HepG2 (cell line): ENCODE measurements around the gene NPDC1. TPM values are rescaled to one million over a fixed set of nuclear protein-coding genes. Genes with fewer than 3 reads are reported as not detected.

Experiments used
- ATAC-seq: fragments of 200-7000 bp; cut with Tn5 transposase; 3 replicates; pipeline ENCODE4 v1.9.1; 2020; ENCODE audit warnings: mild to moderate bottlenecking, moderate library complexity
- BruUV-seq: library from RNA; stranded (reverse); fragments of 400-500 nt; replicated peaks from 2 replicates; lab custom pipeline; 2021; lab: Mats Ljungman, UMichigan
- CTCF ChIA-PET: fragments of 300-600 bp; formaldehyde crosslinking; extraction: SDS; loops from one replicate; lab custom pipeline; 2021; ENCODE audit warnings: low total read pairs, inconsistent platforms, low intra/inter-chr PET ratio; lab: Yijun Ruan, JAX
- POLR2A ChIA-PET: fragments of 350-600 bp; sonication (Branson Sonifier 250); formaldehyde crosslinking; loops from one replicate; lab custom pipeline; 2020; ENCODE audit warnings: antibody characterized with exemption, inconsistent platforms; lab: Yijun Ruan, JAX
- DNase-seq: peaks from one replicate; pipeline ENCODE4 v3.0.0-alpha.2; 2015; ENCODE audit warnings: low spot score
- FAIRE-seq: peaks from 3 replicates; lab custom pipeline; 2011; peaks lifted over from hg19 to GRCh38; lab: Jason Lieb, UNC
- H2AFZ ChIP-seq: one replicate; pipeline ENCODE4 v1.6.1; 2011; ENCODE audit warnings: low read length, inconsistent platforms
- H3K27ac ChIP-seq: fragments of 300-600 bp; 3 replicates; pipeline ENCODE4 v1.8.0; 2011; ENCODE audit warnings: mixed run types, mild to moderate bottlenecking, mixed read lengths, low read length, inconsistent platforms; ENCODE audit not compliant: insufficient read depth; ENCODE audit errors: extremely low read length
- H3K27me3 ChIP-seq, 2 experiments: fragments of 200-600 bp in 1 of 2; 2 replicates in 1 of 2; 3 replicates in 1 of 2; pipeline versions ENCODE4 v1.6.0 to v1.8.0; 2011; ENCODE audit warnings: low read length in 2 of 2, mild to moderate bottlenecking in 2 of 2, moderate library complexity in 2 of 2, inconsistent platforms in 1 of 2; ENCODE audit not compliant: insufficient read depth in 2 of 2, control insufficient read depth in 1 of 2
- H3K36me3 ChIP-seq, 2 experiments: fragments of 200-600 bp in 1 of 2; replicated peaks in 1 of 2; 2 replicates in 1 of 2; 3 replicates in 1 of 2; pipeline versions ENCODE4 v1.5.1 to v1.8.0; 2011; ENCODE audit warnings: low read length in 2 of 2, inconsistent platforms in 1 of 2; ENCODE audit not compliant: insufficient read depth in 2 of 2, control insufficient read depth in 1 of 2
- H3K4me1 ChIP-seq: 2 replicates; pipeline ENCODE4 v1.5.1; 2012; ENCODE audit warnings: low read length, inconsistent platforms; ENCODE audit not compliant: insufficient read depth
- H3K4me2 ChIP-seq: 2 replicates; pipeline ENCODE4 v1.6.0; 2011; ENCODE audit warnings: low read depth, low read length, inconsistent platforms
- H3K4me3 ChIP-seq, 3 experiments: fragments of 200-600 bp in 1 of 3; sonication (generic), shearing (Covaris generic) in 1 of 3; replicated peaks in 1 of 3; 2 replicates each; pipeline ENCODE4 v1.5.1; 2011 to 2016; ENCODE audit warnings: low read length in 3 of 3, inconsistent platforms in 2 of 3, low read depth in 2 of 3, mild to moderate bottlenecking in 2 of 3, control low read depth in 1 of 3, mixed read lengths in 1 of 3; ENCODE audit not compliant: insufficient read depth in 1 of 3
- H3K79me2 ChIP-seq: one replicate; pipeline ENCODE4 v1.6.1; 2011; ENCODE audit warnings: low read length, inconsistent platforms; ENCODE audit not compliant: insufficient read depth
- H3K9ac ChIP-seq: 2 replicates; pipeline ENCODE4 v1.6.0; 2011; ENCODE audit warnings: mild to moderate bottlenecking, low read depth, low read length, inconsistent platforms; ENCODE audit not compliant: insufficient read depth
- H3K9me3 ChIP-seq: 2 replicates; pipeline ENCODE4 v1.5.1; 2012; ENCODE audit warnings: mild to moderate bottlenecking, low read length
- H4K20me1 ChIP-seq: 2 replicates; pipeline ENCODE4 v1.6.0; 2011; ENCODE audit warnings: inconsistent platforms, mild to moderate bottlenecking, low read length, moderate library complexity; ENCODE audit not compliant: insufficient read depth
- ATF1 ChIP-seq: IDR thresholded peaks from 2 replicates; pipeline ENCODE4 v1.6.1; 2016; ENCODE audit warnings: mild to moderate bottlenecking, control low read depth
- CBFB ChIP-seq: sonication (generic); formaldehyde crosslinking; IDR thresholded peaks from 2 replicates; pipeline ENCODE4 v1.4.0; 2020; ENCODE audit warnings: missing genetic modification reagents
- DNMT3B ChIP-seq: conservative IDR thresholded peaks from 2 replicates; pipeline ENCODE4 v1.6.1; 2016; ENCODE audit warnings: missing biosample characterization, control low read depth
- ETV5 ChIP-seq: IDR thresholded peaks from 2 replicates; pipeline ENCODE4 v1.6.1; 2018; ENCODE audit warnings: missing biosample characterization, missing genetic modification reagents, inconsistent platforms, borderline replicate concordance
- GATA4 ChIP-seq: sonication (generic); IDR thresholded peaks from 2 replicates; pipeline ENCODE4 v1.6.1; 2016; ENCODE audit warnings: antibody characterized with exemption, low read depth, borderline replicate concordance
- HDAC1 ChIP-seq: sonication (generic); formaldehyde crosslinking; IDR thresholded peaks from 2 replicates; pipeline ENCODE4 v1.5.1; 2020; ENCODE audit warnings: mild to moderate bottlenecking, missing genetic modification reagents
- HMG20A ChIP-seq: IDR thresholded peaks from 2 replicates; pipeline ENCODE4 v1.6.1; 2016; ENCODE audit warnings: borderline replicate concordance
- HMG20B ChIP-seq: conservative IDR thresholded peaks from 2 replicates; pipeline ENCODE4 v1.6.1; 2016; ENCODE audit warnings: missing genetic modification reagents, missing compliant biosample characterization
- JUNB ChIP-seq: sonication (generic); formaldehyde crosslinking; IDR thresholded peaks from 2 replicates; pipeline ENCODE4 v1.8.0; 2022; ENCODE audit warnings: missing genetic modification reagents, mild to moderate bottlenecking, borderline replicate concordance
- KLF11 ChIP-seq: IDR thresholded peaks from 2 replicates; pipeline ENCODE4 v1.6.1; 2016; ENCODE audit warnings: missing compliant biosample characterization
- NFRKB ChIP-seq: fragments of 450-650 bp; IDR thresholded peaks from 2 replicates; pipeline ENCODE4 v1.6.1; 2017
- NFYC ChIP-seq: IDR thresholded peaks from 2 replicates; pipeline ENCODE4 v1.6.1; 2016; ENCODE audit warnings: missing genetic modification reagents, missing compliant biosample characterization
- POLR2AphosphoS5 ChIP-seq: IDR thresholded peaks from 2 replicates; pipeline ENCODE4 v1.6.1; 2012; ENCODE audit warnings: low read depth, low read length
- SMAD9 ChIP-seq: sonication (generic); formaldehyde crosslinking; IDR thresholded peaks from 2 replicates; pipeline ENCODE4 v1.5.1; 2020; ENCODE audit warnings: mild to moderate bottlenecking, missing genetic modification reagents
- TCF7 ChIP-seq: sonication (generic); IDR thresholded peaks from 2 replicates; pipeline ENCODE4 v1.6.1; 2016; ENCODE audit warnings: antibody characterized with exemption, low read depth
- ZNF251 ChIP-seq: sonication (generic); formaldehyde crosslinking; IDR thresholded peaks from 2 replicates; pipeline ENCODE4 v1.9.0; 2021; ENCODE audit warnings: mild to moderate bottlenecking, missing genetic modification reagents
- ZNF333 ChIP-seq: sonication (generic); formaldehyde crosslinking; IDR thresholded peaks from 2 replicates; pipeline ENCODE4 v1.4.0; 2020; ENCODE audit warnings: mild to moderate bottlenecking, missing genetic modification reagents, borderline replicate concordance
- ZNF567 ChIP-seq: sonication (generic); formaldehyde crosslinking; IDR thresholded peaks from 2 replicates; pipeline ENCODE4 v1.8.1; 2023; ENCODE audit warnings: mild to moderate bottlenecking, missing genetic modification reagents, borderline replicate concordance
- ZNF674 ChIP-seq: sonication (generic); formaldehyde crosslinking; IDR thresholded peaks from 2 replicates; pipeline ENCODE4 v1.5.0; 2020; ENCODE audit warnings: low read depth, mild to moderate bottlenecking, missing genetic modification reagents
- WGBS: methylation state at CpG from one replicate; pipeline ENCODE4 v1.1.6; 2017; ENCODE audit warnings: low lambda C conversion rate; 5-methylcytosine and 5-hydroxymethylcytosine counted together
- in situ Hi-C: cut with HindIII; loops from 2 replicates; pipeline ENCODE4 v1.10.0; 2017; ENCODE audit warnings: low pct_unique_long_range_greater_than_20kb; ENCODE audit not compliant: extremely low pct_ligation_motif_present
- intact Hi-C: fragments of 100-400 bp; cut with micrococcal nuclease; formaldehyde crosslinking; loops from one replicate; pipeline ENCODE4 v1.10.0; 2022; ENCODE audit not compliant: unreplicated experiment
- polyA plus RNA-seq, 8 experiments: library from polyadenylated mRNA; depleted of rRNA in 3 of 8; stranded (reverse) in 7 of 8; unstranded in 1 of 8; fragments of >200 nt; fragmentation: Illumina TruSeq in 4 of 8; extraction: Trizol in 4 of 8; gene quantifications; 2 replicates each; pipeline versions ENCODE4 v1.2.1 to v1.2.3, GENCODE V29; 2011 to 2016; ENCODE audit warnings: low read depth in 4 of 8, missing spikeins in 1 of 8, mixed read lengths in 1 of 8; ENCODE audit not compliant: insufficient read depth in 1 of 8
- total RNA-seq, 5 experiments: library from RNA; depleted of rRNA; stranded (reverse); fragments of >200 nt; fragmentation: Illumina TruSeq; extraction: Trizol; gene quantifications; 2 replicates each; pipeline ENCODE4 v1.2.3, GENCODE V29; 2016; ENCODE audit warnings: low read depth in 1 of 5
- TF ChIP-seq, protein P1 (sequence below): sonication (generic); formaldehyde crosslinking; IDR thresholded peaks from 2 replicates; pipeline ENCODE4 v1.5.1; 2020; ENCODE audit warnings: mild to moderate bottlenecking, missing genetic modification reagents, borderline replicate concordance
- TF ChIP-seq, protein P2 (sequence below): IDR thresholded peaks from 2 replicates; pipeline ENCODE4 v1.6.1; 2016; ENCODE audit warnings: missing compliant biosample characterization, missing genetic modification reagents, borderline replicate concordance

NPDC1 gene
- total and polyA plus RNA-seq, 2 of the 13 experiments (the other 11 are each of a cell fraction or from before 2014, with no cell fraction given): 0.84 to 5.4 TPM

DNA sequence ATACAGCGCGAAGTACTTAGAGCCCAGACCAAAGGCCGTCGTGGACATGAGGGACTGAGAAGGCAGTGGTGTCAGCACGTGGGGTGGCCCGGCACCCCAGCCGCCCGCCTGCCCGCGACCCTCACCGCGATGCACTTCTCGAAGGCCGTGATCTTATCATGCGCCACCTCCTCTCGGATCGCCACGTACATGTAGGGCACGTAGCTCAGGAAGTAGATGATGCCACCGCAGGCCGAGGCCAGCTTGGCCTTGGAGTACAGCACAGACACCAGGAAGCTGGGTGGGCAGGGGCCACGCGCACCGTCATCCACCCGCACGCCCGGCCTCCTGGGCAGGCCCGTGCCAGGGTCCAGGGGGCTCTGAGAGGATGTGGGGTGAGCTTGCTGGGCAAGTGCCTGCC lies 28.9 kb downstream of the NPDC1 start (continued):
- TF ChIP-seq ETV5 (CRISPR knock-in tag): no peak
- TF ChIP-seq, protein P1, sequence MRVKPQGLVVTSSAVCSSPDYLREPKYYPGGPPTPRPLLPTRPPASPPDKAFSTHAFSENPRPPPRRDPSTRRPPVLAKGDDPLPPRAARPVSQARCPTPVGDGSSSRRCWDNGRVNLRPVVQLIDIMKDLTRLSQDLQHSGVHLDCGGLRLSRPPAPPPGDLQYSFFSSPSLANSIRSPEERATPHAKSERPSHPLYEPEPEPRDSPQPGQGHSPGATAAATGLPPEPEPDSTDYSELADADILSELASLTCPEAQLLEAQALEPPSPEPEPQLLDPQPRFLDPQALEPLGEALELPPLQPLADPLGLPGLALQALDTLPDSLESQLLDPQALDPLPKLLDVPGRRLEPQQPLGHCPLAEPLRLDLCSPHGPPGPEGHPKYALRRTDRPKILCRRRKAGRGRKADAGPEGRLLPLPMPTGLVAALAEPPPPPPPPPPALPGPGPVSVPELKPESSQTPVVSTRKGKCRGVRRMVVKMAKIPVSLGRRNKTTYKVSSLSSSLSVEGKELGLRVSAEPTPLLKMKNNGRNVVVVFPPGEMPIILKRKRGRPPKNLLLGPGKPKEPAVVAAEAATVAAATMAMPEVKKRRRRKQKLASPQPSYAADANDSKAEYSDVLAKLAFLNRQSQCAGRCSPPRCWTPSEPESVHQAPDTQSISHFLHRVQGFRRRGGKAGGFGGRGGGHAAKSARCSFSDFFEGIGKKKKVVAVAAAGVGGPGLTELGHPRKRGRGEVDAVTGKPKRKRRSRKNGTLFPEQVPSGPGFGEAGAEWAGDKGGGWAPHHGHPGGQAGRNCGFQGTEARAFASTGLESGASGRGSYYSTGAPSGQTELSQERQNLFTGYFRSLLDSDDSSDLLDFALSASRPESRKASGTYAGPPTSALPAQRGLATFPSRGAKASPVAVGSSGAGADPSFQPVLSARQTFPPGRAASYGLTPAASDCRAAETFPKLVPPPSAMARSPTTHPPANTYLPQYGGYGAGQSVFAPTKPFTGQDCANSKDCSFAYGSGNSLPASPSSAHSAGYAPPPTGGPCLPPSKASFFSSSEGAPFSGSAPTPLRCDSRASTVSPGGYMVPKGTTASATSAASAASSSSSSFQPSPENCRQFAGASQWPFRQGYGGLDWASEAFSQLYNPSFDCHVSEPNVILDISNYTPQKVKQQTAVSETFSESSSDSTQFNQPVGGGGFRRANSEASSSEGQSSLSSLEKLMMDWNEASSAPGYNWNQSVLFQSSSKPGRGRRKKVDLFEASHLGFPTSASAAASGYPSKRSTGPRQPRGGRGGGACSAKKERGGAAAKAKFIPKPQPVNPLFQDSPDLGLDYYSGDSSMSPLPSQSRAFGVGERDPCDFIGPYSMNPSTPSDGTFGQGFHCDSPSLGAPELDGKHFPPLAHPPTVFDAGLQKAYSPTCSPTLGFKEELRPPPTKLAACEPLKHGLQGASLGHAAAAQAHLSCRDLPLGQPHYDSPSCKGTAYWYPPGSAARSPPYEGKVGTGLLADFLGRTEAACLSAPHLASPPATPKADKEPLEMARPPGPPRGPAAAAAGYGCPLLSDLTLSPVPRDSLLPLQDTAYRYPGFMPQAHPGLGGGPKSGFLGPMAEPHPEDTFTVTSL (CRISPR knock-in tag): no peak
- TF ChIP-seq HMG20A (CRISPR knock-in tag): no peak
- no peak for TF ChIP-seq DNMT3B (CRISPR knock-in tag)

DNA sequence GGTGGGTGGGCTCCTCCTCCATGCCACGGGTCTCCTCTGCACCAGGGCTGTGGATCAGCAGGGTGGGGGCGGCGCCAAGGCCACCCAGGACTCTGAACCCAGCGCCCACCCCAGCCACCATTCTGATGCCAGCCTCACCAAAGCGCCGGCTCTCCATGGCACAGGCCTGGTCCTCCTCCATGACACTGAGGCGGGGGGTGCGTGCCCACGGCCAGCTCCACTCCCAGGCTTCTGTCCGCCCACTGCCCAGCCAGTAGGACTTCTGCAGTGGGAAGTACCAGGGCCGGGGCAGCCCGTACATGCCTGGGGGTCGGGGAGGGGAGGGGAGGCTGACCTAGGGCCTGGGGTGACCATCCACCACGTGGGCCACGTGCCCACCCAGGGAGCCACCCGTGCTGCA lies 29.5 kb downstream of the NPDC1 start:
- no CpG with 5 or more reads among the region's 16 CpGs for WGBS
- H3K4me1 ChIP-seq: peaks cover 3% of the 10 kb centered on the region
- H3K36me3 ChIP-seq: peaks cover 1 to 2% of the 10 kb centered on the region in 2 experiments; a peak in 1 of 5 replicates
- H2AFZ ChIP-seq: no peak overlapping the region
- H3K9me3 ChIP-seq: no peaks in the 10 kb centered on the region
- FAIRE-seq: no peak
- POLR2A ChIA-PET: no interaction called here
- BruUV-seq: no TSS peak
- in situ Hi-C loops: no loop called here
- no peak for DNase-seq
- intact Hi-C loops: no loop called here
- H3K27ac ChIP-seq: no peak overlapping the region
- no peaks in the 10 kb centered on the region for H3K27me3 ChIP-seq
- CTCF ChIA-PET: no interaction called here
- ATAC-seq: no peak
- no peaks in the 10 kb centered on the region for H3K79me2 ChIP-seq
- no peak overlapping the region for H3K4me2 ChIP-seq
- no peaks in the 10 kb centered on the region for H4K20me1 ChIP-seq
- H3K9ac ChIP-seq: no peak overlapping the region
- H3K4me3 ChIP-seq: no peak overlapping the region
- TF ChIP-seq SMAD9 (CRISPR knock-in tag): no peak
- no peak for TF ChIP-seq ZNF674
- TF ChIP-seq TCF7: no peak
- no peak for TF ChIP-seq ZNF251 (CRISPR knock-in tag)
- TF ChIP-seq ATF1 (CRISPR knock-in tag): no peak
- no peak for TF ChIP-seq CBFB
- no peak for TF ChIP-seq ZNF333
- TF ChIP-seq HMG20B: no peak
- TF ChIP-seq KLF11 (CRISPR knock-in tag): no peak
- no peak for TF ChIP-seq HDAC1 (CRISPR knock-in tag)
- no peak for TF ChIP-seq NFRKB
- TF ChIP-seq POLR2AphosphoS5: no peak
- TF ChIP-seq NFYC (CRISPR knock-in tag): no peak
- TF ChIP-seq GATA4: no peak
- no peak for TF ChIP-seq JUNB (CRISPR knock-in tag)
- no peak for TF ChIP-seq ZNF567 (CRISPR knock-in tag)
- TF ChIP-seq, protein P2, sequence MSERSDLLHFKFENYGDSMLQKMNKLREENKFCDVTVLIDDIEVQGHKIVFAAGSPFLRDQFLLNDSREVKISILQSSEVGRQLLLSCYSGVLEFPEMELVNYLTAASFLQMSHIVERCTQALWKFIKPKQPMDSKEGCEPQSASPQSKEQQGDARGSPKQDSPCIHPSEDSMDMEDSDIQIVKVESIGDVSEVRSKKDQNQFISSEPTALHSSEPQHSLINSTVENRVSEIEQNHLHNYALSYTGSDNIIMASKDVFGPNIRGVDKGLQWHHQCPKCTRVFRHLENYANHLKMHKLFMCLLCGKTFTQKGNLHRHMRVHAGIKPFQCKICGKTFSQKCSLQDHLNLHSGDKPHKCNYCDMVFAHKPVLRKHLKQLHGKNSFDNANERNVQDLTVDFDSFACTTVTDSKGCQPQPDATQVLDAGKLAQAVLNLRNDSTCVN: no peak
